HG02642 (cell line): ENCODE measurements around the gene MILR1.

ENCODE experiments used
- ATAC-seq: cut with Tn5 transposase; IDR thresholded peaks from one replicate; pipeline ENCODE4 v1.9.1; 2021; ENCODE audit warnings: mild to moderate bottlenecking; ENCODE audit not compliant: unreplicated experiment, poor library complexity

Gene MILR1

DNA sequence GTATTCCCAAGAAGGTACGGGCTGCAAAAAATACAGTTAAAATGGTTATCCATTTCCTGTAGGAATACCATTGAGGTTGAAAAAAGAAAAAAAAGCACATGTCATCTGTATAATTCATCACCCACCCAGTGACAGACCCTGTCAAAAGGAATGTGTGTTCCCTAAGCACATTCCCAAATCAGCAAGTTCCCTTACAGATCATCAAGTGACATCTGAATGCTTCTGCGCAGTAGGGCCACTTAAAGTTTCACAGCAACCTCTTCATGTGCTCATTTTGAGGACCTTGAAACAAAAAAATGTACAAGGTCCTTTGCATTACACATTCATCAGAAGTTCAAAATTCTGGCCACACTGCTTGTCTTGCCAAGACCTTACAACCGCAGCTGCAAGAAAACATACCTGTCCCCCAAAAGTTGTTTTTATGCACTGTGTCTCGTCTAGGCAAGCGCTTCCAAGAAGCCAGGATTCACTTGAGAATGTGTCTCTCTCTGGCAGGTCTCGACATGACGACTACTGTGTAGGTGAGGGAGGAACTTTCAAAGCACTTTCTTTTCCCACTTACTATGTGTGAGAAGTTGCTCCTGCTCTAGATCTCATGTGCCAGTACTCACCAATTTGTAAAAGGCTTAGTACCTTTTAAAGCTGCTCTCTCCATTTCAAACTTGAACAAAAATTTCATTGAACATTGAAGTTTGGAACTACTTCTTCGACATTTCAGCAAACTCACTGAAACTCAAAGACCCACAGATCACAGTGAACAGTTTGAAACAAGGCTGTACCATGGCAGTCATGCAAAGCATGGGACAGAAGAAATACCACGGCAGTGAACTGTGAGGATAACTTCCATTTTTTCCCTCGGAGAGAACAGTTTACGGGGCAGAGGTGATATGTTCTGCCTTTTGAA is 52.2 kb downstream of the MILR1 start:
- no peak for ATAC-seq

DNA sequence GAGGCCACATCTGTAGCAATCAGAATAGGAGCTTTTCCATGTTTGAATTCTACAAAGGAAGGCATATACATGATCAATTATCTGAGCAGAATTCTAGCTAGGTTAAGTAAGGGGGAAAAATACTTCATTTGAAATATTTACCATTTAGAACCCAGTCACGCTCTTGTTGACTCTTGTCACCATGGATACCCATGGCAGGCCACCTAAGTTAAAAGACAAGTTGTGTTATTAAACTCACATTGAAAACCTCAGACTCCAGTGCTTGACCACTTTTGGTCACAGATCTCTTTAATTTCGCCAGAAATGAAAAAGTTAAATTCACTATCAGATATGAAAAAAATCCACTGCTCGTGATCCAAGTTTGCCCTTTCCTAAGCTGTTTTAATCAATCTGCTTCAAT is 53.1 kb downstream of the MILR1 start:
- ATAC-seq: no peak

DNA sequence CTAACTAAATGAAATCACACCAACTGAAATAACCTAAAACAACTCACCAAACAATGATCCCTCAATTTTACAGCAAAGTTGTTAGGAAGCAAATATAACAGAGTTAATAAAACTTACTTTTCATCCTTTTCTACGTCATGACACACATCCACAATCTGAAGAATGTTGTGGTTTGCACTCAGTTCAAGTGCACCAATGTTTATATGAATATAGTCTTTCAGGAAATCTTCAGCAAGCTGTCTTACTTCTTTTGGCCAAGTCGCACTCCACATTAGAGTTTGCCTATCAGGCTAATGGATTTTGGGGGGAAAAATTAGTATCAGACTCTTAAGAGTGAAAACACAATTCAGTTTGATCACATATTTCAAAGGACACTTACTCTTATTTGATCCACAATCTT is 53.9 kb downstream of the MILR1 start:
- no peak for ATAC-seq

DNA sequence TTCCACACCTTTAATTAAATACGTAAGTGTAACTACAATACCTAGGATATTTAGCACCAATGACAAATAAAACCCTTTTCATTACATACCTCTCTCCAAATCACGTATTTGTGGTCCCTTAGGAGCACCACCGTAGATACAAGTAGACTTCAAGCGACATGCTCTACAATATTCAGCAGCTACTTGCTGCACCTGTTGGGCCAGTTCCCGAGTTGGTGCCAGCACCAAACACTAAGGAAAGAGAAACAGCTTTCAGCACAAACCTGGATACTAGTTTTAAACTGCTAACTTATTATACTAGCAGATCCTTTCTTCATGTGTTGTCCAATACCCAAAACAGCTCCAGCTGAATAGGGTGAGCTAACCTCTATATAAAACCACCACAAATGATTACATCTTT is 54.4 kb downstream of the MILR1 start:
- ATAC-seq: no peak

DNA sequence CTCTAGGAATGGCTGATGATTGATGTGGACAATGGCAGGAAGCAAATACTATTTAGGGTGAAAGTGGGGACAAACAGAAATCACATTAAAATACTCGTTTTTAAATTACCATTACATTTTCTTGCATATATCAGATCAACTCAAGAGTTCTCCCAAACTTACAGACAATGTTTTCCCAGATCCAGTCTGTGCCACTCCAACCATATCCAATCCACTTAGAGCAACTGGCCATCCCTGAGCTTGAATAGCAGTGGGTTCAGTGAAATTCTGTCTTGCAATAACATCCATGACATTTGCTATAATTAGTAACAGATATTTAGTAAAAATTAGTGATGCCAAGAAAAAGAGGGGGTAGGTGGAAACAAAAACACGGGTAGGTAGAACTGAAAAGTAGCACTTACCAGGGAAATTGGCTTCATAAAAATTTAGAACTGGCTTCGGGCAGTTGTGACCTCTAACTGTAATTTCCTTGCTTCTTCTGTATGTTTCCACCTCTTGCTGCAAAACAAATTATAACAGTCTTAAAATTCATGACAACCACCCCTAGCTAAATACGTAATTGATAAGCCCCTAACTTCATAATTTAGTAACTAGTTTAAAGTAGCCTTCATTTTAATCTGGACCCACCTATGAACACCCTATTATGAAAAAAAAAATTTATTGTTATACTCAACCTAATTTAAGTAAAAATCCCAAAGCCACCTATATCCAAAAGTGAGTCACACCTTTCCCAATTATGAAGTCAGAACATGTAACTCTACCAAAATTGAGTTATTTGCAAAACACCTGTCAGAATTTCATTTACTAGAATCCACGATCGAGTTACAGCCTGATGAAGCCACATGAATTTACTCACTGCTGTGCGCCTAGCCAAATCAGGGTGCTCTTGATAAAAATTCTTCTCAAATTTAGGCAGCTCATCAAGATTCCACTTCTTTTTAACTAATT is 55.2 kb downstream of the MILR1 start:
- no peak for ATAC-seq

DNA sequence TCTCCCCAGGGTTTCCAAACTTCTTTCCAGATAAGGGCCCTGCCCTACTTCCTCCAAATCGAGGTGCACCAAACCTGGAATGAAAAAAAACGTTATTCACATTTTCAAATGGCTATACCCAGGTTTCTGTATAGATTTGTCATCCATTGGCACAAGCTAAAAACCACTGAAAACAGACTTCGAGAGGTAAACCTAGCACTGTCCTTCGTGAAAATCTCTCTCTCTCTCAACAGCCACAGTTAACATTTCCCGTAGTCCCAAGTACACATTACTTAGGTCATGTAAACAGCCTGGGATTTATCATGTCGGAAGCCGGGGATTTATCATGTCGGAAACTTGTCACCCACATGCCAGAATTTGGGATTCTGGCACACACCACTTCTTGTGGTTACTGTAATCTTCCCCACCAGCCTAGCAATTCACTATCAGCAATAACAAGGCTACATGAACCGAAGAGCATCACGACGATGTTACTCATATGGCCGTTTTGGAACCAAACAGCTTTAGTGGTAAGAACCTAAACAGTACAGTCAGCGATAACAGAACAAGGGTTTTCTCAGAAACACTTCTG is 55.9 kb downstream of the MILR1 start:
- ATAC-seq: no peak

DNA sequence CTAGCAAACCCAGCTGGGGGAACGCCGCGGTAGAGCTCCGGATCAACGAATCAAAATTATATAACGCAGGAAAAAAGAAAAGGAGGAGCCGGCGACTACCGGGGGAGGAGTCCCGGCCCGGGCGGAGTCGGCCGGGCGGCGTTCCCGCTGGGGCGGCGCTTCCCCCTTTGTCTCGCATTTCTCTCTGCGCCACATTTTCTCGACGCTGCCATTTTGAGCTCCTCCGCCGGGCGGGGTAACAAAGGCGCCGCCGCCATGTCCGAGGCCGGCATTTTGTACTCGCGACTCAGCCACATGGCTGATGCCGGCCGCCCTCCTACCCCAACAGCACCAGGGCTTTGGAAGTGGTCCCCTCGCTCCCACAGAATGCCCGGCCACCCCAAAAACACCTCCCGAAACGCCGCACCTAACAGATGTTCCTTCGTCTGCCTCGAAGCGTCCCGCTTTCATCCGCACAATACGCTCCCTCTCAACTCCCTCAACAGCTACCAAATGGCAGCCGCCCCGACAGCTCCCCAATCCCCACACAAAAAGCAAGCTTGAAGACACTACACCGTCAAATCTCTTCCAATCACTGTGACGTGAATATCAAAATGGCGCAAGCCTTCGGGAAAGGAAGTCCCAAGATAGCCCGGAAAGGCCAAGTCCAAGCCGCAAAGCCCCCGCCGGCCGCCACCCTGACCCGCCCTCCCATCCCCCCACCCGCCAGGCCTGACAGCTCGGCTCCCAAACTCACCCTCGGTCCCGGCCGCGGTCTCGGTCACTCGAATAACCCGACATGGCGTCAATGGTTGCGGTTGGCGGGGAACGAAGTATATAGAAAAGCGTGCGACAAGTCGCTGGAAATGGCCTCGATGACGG is 56.7 kb downstream of the MILR1 start:
- peak; percentile 26 for ATAC-seq

DNA sequence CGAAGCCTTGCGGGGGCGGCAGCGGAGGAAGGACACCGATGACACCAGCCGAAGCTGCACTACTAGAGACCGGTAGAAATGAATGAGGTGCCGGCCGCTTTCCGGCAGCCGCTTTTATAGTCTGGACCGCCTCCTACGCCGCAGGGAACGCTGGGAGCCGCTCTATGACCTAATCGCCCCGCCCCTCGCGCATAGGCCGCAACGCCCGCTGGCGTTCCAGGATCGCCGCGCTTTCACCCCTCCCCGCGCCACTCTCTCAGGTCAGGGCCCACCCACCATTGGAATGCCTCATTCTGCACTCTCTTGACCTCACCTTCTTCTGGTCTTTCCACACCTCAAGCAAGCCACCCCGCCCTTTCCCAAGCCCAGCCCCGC is 57.3 kb downstream of the MILR1 start, which contains the start of gene DDX5:
Gene DDX5, minus strand, starts transcription at position 89 of the 375 bp plus-strand sequence. CDS start 170 bp downstream, outside the sequence.
- ATAC-seq: peak; percentile 64

DNA sequence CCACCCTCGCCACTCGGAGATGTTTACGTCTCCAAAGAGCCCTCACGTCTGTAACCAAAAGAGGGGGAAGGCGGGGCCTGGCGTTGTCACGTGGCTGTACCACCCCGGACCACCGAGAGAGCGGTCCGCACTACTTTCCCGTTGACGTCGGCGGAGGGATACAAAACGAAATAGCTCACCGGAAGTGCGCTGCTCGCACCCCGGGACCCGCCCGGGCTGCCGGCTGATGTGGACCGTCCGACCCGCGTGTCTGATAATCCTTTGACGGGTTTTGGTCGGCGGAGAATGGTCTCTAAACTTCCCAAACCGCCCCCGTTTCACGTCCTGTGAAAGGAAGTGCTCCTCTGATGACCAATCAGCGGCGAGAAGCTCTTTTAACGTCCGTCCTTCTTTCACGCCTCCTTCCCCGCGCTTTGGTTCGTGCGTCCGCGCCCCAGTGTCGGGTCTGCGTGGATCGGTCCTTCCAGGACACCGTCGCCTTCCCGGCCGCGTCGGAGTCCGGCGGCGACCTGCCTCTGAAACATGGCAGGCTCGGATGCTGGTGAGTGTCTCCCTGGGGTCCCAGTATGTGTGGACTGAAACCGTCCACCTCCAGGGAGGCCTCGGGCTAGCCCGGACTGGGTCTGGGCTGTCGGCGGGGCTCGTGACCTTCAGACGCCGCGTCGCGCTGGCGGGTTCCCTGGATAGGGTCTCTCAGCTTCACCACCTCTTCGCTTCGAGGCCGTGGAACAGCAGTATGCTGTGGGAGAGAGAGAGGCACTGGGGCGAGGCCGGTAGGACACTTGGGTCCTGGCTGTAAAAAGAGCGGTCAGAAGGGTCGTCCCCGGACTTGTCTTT is 57.9 kb downstream of the MILR1 start, which contains the start of gene CEP95:
Gene CEP95, plus strand, starts transcription at position 402 of the 837 bp plus-strand sequence. Its CDS starts 121 bp downstream, at position 523.
- ATAC-seq: peak; percentile 66

DNA sequence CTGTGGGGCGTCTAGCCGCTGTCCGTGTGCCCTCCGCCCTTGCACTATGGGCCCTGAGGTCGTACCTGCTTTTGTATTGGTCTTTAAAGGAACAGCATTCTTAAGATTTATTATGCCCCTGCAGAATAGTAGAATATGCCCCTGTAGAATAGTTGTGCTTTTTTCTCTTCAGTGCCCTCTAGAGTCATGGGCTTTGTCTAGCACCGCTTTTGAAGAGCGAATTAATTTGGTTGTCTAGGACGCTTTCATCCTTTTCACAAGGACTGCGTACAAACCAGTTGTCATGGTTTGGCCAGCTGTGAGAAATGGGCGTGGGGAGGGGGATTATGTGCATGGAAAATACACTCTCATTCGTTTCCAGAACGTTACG is 58.5 kb downstream of the MILR1 start:
- peak; percentile 2 for ATAC-seq

DNA sequence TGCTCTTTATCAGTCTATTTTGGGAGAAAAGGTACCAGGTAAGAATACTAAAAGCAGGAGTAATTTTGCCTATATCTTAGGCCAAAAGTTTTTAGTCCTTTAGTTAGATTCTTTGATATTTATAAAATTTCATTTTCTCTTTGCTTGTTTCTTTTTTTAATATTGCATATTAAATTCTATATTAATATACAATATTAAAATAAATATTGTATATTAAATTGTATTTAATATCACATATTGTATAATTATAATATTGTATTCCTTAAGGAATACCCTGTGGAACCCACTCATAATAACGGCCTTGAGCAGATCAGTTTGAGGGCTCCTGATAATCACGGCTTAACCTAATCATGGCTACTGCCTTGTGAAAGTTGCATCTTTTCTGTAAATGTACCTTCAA is 59.8 kb downstream of the MILR1 start:
- no peak for ATAC-seq

DNA sequence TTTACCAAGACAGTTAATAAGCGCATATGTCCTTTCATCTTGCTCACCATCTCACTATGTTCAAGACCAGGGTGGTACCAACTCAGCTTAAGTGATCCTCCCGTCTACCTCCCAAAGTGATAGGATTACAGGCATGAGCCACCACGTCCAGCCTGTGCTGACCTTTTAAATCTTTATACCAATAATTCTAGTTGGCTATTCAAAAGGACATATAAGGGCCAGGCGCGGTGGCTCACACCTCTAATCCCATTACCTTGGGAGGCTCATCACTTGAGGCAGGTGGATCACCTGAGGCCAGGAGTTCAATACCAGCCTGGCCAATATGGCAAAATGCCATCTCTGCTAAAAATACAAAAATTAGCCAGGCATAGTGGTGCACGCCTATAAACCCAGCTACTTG is 60.3 kb downstream of the MILR1 start:
- ATAC-seq: no peak

DNA sequence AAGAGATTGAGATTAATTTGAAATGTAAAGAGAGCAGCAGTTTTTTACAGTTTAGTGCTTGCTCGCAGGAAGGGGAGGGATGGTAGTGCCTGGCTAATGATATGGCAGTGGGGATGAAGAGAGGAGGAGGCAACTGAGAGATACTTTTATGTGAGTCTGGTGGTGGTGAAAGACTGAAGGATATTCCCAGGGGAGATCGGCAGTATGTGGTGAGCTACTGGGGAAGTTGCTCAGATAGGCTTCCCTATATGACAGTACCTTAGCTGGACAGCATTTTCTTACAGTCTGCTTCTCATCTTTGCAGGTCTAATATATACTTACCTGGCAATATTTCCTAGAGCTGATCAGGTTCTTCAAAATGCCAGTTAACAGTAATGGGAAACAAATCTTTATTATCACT is 66.5 kb downstream of the MILR1 start:
- no peak for ATAC-seq

DNA sequence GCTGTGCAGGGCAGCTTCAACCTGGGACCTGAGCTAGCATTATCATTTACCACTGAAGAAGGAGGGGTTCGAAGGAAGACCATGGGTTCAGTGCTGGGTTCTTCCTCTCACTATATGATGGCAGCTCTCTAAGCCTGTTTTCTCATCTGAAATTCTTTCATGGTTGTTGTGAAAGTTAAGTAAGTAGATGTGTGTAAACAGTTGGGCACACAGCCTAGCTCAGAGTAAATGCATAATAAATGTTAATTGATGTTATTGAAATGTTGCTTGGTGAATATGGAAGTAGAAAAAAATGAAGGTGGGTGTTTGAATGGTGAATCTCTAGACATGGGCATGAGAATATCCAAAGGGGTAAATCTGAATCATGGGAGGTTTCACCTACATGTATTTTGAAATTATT is 66.9 kb downstream of the MILR1 start:
- ATAC-seq: no peak
